Vagina (tissue), 2 donors: ENCODE results near the gene SYT12. TPM values are rescaled to one million over a fixed set of nuclear protein-coding genes. Genes with fewer than 3 reads are reported as not detected.
"Not testable (repeated sequence)": the region's sequence is repeated elsewhere in the genome, so short reads cannot be mapped to it uniquely, and the experiment has no call there.

Source experiments
- DNase-seq, 2 donors: peaks; one replicate each; pipeline ENCODE4 v3.0.0-alpha.2; 2017; ENCODE audit errors: extremely low spot score in 2 of 2
- H3K27ac ChIP-seq: fragments of 200-600 bp; sonication (generic); one replicate; pipeline ENCODE4 v1.5.1; 2019
- H3K27me3 ChIP-seq: fragments of 200-600 bp; sonication (generic); one replicate; pipeline ENCODE4 v1.5.1; 2019
- H3K36me3 ChIP-seq, 2 donors: fragments of 200-600 bp; sonication (generic); one replicate each; pipeline ENCODE4 v1.5.1; 2017 to 2019
- H3K4me1 ChIP-seq: fragments of 200-600 bp; sonication (generic); one replicate; pipeline ENCODE4 v1.5.1; 2019
- H3K4me3 ChIP-seq, 2 donors: fragments of 200-600 bp; sonication (generic); 1 replicate in 1 of 2; 2 replicates in 1 of 2; pipeline ENCODE4 v1.5.1; 2016 to 2019
- H3K9me3 ChIP-seq: fragments of 200-600 bp; sonication (generic); one replicate; pipeline ENCODE4 v1.5.1; 2019
- CTCF ChIP-seq, 3 experiments: fragments of 450-650 bp in 2 of 3; fragments of 200-600 bp in 1 of 3; sonication (generic) in 1 of 3; IDR thresholded peaks; one replicate each; pipeline ENCODE4 v1.5.1; 2017 to 2019; ENCODE audit warnings: antibody characterized with exemption in 3 of 3, mild to moderate bottlenecking in 2 of 3, moderate library complexity in 2 of 3
- POLR2A ChIP-seq, 2 donors: fragments of 450-650 bp; IDR thresholded peaks; one replicate each; pipeline ENCODE4 v1.6.1; 2017; ENCODE audit warnings: antibody characterized with exemption in 2 of 2, mild to moderate bottlenecking in 2 of 2, moderate library complexity in 2 of 2
- POLR2AphosphoS5 ChIP-seq, 2 donors: sonication (generic); formaldehyde crosslinking; IDR thresholded peaks; one replicate each; pipeline ENCODE4 v1.9.0; 2017; ENCODE audit warnings: antibody characterized with exemption in 2 of 2, mild to moderate bottlenecking in 2 of 2, low read depth in 1 of 2; ENCODE audit not compliant: insufficient read depth in 1 of 2
- intact Hi-C: fragments of 100-400 bp; cut with DNase I; formaldehyde crosslinking; loops from one replicate; pipeline ENCODE4 v1.15.1; 2023
- total RNA-seq: library from RNA; depleted of rRNA; stranded (reverse); fragments of >200 nt; gene quantifications from one replicate; pipeline ENCODE4 v1.2.3, GENCODE V29; 2016

SYT12 gene
- total RNA-seq, 1 donor from 2014 or later, result 0.49 TPM

GRCh38 chr11:67001332-67001731, 21.6 kb upstream of the SYT12 start:
- intact Hi-C loops, result no loop called here
- H3K27me3 ChIP-seq, result no peaks in the 10 kb centered on the region
- TF ChIP-seq CTCF (IDR thresholded peaks at IDR 0.05) (no peak), POLR2AphosphoS5 (IDR thresholded peaks at IDR 0.05; ENCODE audit: insufficient read depth in 1 of 2, low read depth in 1 of 2) (no peak), POLR2A (IDR thresholded peaks at IDR 0.05) (no peak)
- H3K9me3 ChIP-seq, result no peaks in the 10 kb centered on the region
- H3K27ac ChIP-seq, result no peak overlapping the region
- H3K4me3 ChIP-seq, result no peak overlapping the region
- DNase-seq, result no peak
- H3K36me3 ChIP-seq, result no peaks in the 10 kb centered on the region
- no peaks in the 10 kb centered on the region for H3K4me1 ChIP-seq

GRCh38 chr11:67002297-67002913, 20.5 kb upstream of the SYT12 start:
- no peaks in the 10 kb centered on the region for H3K27me3 ChIP-seq
- TF ChIP-seq CTCF (IDR thresholded peaks at IDR 0.05) (no peak), POLR2AphosphoS5 (IDR thresholded peaks at IDR 0.05; ENCODE audit: insufficient read depth in 1 of 2, low read depth in 1 of 2) (no peak)
- intact Hi-C loops, result no loop called here
- H3K36me3 ChIP-seq, result no peaks in the 10 kb centered on the region
- no peak for DNase-seq
- H3K9me3 ChIP-seq, result no peaks in the 10 kb centered on the region
- H3K27ac ChIP-seq, result no peak overlapping the region
- no peak overlapping the region for H3K4me3 ChIP-seq
- no peaks in the 10 kb centered on the region for H3K4me1 ChIP-seq

GRCh38 chr11:67002921-67003411, 20.0 kb upstream of the SYT12 start:
- intact Hi-C loops, result no loop called here
- TF ChIP-seq POLR2A (IDR thresholded peaks at IDR 0.05), result no peak
- no peak for TF ChIP-seq CTCF (IDR thresholded peaks at IDR 0.05)

DNA sequence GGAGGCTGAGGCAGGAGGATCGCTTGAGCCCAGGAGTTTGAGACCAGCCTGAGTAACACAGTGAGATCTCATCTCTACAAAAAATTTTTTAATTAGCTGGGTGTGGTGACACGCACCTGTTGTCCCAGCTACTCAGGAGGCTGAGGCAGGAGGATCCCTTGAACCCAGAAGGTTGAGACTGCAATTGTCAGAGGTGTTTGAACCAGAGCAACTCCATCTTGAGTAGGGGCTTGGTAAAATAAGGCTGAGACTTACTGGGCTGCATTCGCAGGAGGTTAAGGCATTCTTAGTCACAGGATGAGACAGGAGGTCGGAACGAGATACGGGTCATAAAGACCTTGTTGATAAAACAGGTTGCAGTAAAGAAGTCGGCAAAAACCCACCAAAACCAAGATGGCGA, 17.7 kb upstream of the SYT12 start:
- H3K27ac ChIP-seq, H3K9me3 ChIP-seq, H3K27me3 ChIP-seq, intact Hi-C loops, DNase-seq, H3K4me3 ChIP-seq, H3K4me1 ChIP-seq, H3K36me3 ChIP-seq: not testable (repeated sequence)

More at GRCh38 chr11:67002921-67003411, 20.0 kb upstream of the SYT12 start:
- H3K36me3 ChIP-seq, result no peaks in the 10 kb centered on the region
- no peaks in the 10 kb centered on the region for H3K27me3 ChIP-seq
- no peaks in the 10 kb centered on the region for H3K9me3 ChIP-seq
- no peak overlapping the region for H3K4me3 ChIP-seq
- no peak for DNase-seq
- H3K27ac ChIP-seq, result no peak overlapping the region
- no peaks in the 10 kb centered on the region for H3K4me1 ChIP-seq

DNA sequence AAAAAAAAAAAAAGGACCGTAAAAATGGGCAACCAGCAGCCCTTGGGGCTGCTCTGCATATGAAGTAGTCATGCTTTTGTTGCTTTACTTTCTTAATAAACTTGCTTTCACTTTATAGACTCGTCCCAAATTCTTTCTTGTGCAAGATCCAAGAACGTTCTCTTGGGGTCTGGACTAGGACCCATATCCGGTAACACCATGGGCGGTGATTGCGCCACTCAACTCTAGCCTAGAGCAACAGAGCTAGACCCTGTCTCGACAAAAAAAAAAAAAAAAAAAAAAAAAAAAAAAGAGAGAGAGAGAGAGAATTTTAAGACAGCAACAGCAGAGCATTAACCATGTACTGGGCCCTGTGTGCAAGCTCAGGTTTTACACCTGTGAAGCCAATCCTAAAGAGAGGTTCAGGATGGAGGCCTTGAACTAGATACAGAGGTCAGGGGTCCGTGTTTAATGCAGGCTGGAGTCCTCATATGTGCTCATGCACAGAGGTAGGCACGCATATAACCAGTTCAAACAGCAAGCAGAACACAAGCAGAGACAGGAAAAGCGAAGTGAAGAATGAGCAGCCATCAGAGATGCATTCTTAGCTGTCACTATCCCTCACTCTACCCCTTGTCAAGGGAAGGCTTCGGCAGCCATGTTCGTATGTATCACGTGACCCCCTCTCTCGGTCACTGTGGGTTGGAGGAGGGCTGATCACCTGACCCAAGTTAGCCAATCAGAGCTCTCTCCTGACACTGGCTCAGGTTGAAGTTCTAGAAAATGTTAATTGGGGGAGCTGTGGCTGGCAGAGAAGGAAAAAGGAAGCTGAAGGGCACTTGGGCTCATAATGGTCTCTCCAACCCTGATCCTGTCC, 16.7 kb upstream of the SYT12 start:
- no peaks in the 10 kb centered on the region for H3K9me3 ChIP-seq
- H3K4me3 ChIP-seq, result no peak overlapping the region
- H3K27ac ChIP-seq, result no peak overlapping the region

More for the DNA sequence above, 16.7 kb upstream of the SYT12 start:
- Histone ChIP-seq H3K36me3 (no peaks in the 10 kb centered on the region), H3K4me1 (no peaks in the 10 kb centered on the region), H3K27me3 (no peaks in the 10 kb centered on the region)
- intact Hi-C loops, result no loop called here
- DNase-seq, result no peak
- no peak for TF ChIP-seq POLR2A (IDR thresholded peaks at IDR 0.05)
- TF ChIP-seq POLR2AphosphoS5 (IDR thresholded peaks at IDR 0.05; ENCODE audit: insufficient read depth in 1 of 2, low read depth in 1 of 2), result no peak
- no peak for TF ChIP-seq CTCF (IDR thresholded peaks at IDR 0.05)
